ENCODE results near the gene DHRS4.
"Not testable (repeated sequence)": the region's sequence is repeated elsewhere in the genome, so short reads cannot be mapped to it uniquely, and the experiment has no call there.

The DHRS4 gene

GRCh38 chr14:23977208-23977607, 23.6 kb downstream of the DHRS4 start:
- not testable (repeated sequence) for H3K27ac ChIP-seq, H3K4me3 ChIP-seq

DNA sequence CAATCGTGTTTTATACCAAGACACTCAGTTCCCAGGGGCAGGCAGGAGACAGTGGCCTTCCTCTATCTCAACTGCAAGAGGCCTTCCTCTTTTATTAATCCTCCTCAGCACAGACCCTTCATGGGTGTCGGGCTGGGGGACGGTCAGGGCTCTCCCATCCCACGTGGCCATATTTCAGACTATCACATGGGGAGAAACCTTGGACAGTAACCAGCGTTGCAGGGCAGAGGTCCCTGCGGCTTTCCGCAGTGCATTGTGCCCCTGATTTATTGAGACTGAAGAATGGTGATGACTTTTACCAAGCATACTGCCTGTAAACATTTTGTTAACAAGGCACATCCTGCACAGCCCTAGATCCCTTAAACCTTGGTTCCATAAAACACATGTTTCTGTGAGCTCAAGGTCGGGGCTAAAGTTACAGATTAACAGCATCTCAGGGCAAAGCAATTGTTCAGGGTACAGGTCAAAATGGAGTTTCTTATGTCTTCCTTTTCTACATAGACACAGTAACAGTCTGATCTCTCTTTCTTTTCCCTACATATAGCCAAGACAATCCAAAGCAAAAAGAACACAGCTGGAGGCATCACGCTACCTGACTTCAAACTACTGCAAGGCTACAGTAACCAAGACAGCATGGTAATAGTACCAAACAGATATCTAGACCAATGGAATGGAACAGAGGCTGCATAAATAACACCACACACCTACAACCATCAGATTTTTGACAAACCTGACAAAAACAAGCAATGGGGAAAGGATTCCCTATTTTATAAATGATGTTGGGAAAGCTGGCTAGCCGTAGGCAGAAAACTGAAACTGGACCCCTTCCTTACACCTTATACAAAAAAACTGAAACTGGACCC, 28.6 kb downstream of the DHRS4 start:
- not testable (repeated sequence) for H3K27ac ChIP-seq, H3K4me3 ChIP-seq

DNA sequence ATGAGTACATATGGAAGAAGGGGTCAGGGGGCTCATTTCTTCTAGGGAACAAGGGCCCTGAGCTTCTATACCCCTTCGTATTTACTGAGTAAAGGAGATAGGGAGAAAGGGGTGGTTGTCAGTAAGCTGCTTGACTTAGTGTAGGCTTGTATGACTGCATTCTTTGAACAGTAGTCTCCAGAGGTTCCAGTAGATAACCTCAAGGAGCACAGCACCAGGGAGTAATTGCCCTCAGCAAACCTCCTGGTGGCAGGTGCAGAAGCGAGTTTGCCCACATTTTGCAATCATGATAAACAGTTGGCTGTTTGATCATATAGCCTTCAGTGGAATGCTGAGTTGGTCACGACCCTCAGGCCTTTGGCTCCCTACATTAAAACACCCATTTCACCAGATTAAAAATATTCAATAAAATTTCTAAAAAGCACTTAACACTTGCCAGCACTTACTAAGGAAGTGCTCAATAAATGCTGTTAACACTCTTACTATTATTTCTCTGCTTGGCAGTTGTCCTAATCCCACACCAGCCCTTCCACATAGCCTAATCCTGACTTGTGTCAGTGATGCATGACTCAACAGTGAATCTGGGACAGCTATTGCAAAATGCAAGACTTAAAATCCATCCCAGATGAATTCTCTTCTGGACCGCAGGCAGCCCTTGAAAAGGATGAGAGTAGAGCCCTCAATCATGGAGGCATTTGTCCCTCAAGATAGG, 31.5 kb downstream of the DHRS4 start:
- no peak overlapping the region for H3K4me3 ChIP-seq
- peak overlapping the region in 13 of 21 experiments; percentile 12 to 85 (median 62) for H3K27ac ChIP-seq

DNA sequence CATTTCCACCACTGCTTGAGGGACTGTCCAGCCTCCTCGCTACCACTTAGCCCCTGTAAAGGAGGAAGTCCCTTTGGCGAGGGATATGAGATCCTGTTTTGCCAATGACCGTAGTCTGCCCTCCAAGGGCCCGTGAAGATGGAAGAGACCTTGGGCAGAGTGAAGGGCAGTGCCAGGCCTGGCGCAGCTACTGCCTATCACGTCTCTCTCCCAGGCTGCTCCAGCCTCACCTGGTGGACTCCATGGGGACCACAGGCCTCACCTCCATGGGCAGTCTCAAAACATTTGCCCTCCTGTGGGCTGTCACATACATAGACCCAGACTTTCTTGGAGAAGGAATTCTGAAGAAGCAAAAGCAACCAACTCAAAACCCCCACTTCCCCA, 34.6 kb downstream of the DHRS4 start:
- H3K4me3 ChIP-seq: peak overlapping the region in 5 of 7 experiments; percentile 34 to 40 (median 37)
- peak overlapping the region in 16 of 21 experiments; percentile 43 to 91 (median 77) for H3K27ac ChIP-seq

DNA sequence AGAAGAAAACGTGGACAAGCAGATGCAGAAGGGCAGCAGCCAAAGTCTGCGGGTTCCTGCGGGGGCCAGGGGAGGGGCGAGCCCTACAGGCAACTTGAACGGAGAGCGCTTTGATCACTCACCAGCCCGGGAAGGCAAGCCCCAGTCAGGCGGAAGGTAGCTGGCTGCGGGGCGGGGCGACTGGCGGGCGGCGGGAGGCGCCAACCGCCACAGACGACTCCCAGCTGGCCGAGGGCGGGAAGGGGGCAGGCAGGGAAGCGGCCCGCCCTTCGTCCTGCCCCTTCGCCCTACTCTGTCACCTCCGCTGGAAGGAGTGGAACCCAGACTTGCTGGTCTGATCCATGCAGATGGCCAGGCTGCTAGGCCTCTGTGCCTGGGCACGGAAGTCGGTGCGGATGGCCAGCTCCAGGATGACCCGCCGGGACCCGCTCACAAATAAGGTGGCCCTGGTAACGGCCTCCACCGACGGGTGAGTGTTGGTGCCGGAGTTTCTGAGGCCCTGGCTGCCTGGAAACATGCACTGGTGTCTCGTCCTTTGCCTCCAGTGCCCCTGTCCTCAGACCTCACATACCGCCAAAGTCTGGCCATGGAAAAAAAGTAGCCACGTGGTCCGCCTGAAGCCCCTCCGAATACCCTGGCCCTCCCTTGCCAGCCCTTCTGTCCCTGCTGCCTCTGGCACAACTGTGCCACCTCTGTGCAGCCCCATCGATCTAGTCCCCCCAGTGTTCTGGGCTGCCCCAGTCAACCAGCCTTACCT, 35.2 kb downstream of the DHRS4 start, which contains the start of gene DHRS4L2:
DHRS4L2 (plus strand) TSS at position 323 of the 757 bp plus-strand sequence; CDS start at position 342, 19 bp downstream.
- H3K4me3 ChIP-seq: peak within 1 kb of the TSS; percentile 15 to 40 (median 36)

GRCh38 chr14:23989734-23990445, 36.3 kb downstream of the DHRS4 start:
- Histone ChIP-seq H3K4me3 (peak overlapping the region in 2 of 7 experiments; percentile 37 to 40), H3K27ac (peak overlapping the region in 9 of 21 experiments; percentile 12 to 91 (median 77))

More for the DNA sequence above, 35.2 kb downstream of the DHRS4 start, which contains the start of gene DHRS4L2:
- H3K27ac ChIP-seq: peak within 1 kb of the TSS in 20 of 21 experiments; percentile 26 to 91 (median 67)

DNA sequence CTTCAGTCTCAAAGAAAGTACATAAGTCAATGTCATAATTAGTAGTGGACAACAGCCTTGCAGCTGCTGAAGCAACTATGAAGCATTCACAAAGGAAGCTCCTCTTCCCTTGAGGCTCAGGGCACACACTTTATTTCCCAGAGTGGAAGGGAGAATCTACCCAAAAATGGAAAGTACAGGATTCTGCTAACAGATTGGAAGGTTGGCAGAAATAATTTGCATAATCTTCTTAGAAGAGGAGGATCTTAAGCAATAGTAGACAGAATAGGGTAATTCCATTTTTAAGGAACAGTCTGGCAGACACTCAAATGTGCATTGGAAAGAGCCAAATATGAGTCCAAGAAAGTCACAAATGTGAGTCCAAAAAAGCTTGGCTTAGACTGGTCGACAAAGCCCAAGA, 37.4 kb downstream of the DHRS4 start:
- not testable (repeated sequence) for H3K4me3 ChIP-seq, H3K27ac ChIP-seq

- not testable (repeated sequence) for H3K27ac ChIP-seq, H3K4me3 ChIP-seq
Observed at GRCh38 chr14:23993042-23993441, 39.5 kb downstream of the DHRS4 start.

GRCh38 chr14:23996009-23996408, 42.4 kb downstream of the DHRS4 start:
- not testable (repeated sequence) for H3K27ac ChIP-seq, H3K4me3 ChIP-seq

DNA sequence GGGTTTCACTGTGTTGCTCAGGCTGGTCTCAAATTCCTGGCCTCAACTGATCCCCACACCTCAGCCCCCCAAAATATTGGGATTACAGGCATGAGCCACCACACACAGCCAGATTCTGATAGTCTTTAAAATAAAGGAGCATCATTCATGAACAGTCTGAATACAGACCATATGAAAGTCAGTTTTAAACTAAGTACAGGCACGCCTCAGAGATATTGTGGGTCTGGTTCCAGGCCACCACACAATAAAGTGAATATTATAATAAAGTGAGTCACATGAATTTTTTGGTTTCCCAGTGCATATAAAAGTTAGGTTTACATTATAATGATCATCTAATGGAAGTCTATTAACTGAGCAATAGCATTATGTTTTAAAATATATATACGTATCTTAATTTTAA, 43.3 kb downstream of the DHRS4 start:
- not testable (repeated sequence) for H3K27ac ChIP-seq

DNA sequence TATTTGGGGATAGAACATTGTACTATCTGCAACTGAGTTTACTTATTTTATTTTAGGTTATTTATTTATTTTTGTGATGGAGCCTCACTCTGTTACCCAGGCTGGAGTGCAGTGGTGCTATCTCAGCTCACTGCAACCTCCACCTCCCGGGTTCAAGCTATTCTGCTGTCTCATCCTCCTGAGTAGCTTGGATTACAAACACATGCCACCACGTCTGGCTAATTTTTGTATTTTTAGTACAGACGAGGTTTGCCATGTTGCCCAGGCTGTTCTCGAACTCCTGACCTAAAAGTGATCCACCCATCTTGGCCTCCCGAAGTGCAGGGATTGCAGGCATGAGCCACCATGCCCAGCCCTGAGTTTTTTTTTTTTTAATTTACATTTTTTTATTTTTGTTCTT, 46.1 kb downstream of the DHRS4 start:
- H3K27ac ChIP-seq: not testable (repeated sequence)

More for the DNA sequence above, 43.3 kb downstream of the DHRS4 start:
- not testable (repeated sequence) for H3K4me3 ChIP-seq

GRCh38 chr14:24001078-24001477, 47.5 kb downstream of the DHRS4 start:
- H3K4me3 ChIP-seq, H3K27ac ChIP-seq: not testable (repeated sequence)

More for the DNA sequence above, 46.1 kb downstream of the DHRS4 start:
- H3K4me3 ChIP-seq: not testable (repeated sequence)

DNA sequence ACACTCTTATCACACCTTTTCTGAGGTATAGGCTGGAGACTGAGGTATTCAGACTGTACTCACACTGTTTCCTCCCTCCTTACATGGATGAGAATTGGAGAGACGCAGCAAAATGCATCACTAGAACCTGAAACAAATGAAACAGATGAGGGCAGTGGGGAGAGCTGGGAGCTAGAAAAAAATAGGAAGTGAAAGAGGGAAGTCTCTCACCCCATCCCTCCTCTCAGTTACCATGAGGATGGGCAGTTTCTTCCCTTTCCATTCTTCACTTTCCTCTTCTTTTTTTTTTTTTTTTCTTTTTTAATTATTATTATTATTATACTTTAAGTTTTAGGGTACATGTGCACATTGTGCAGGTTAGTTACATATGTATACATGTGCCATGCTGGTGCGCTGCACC, 48.1 kb downstream of the DHRS4 start:
- not testable (repeated sequence) for H3K4me3 ChIP-seq, H3K27ac ChIP-seq

DNA sequence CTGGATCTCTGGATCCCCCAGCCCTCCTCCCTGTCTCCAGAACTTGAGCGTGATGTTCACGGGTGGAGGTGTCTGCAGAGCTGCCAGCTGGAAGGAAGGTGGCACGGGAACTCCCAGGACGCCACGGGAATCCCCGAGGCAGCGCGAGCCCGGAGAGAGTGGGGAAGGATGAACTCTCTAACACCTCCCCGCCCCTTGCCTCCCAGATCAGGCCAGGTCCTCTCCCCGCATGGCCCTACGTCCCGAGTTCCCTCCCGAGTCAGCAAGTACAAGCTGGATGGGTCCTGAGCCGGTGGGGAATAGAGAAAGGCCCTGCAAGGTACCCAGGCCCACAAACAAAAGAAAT, 52.9 kb downstream of the DHRS4 start:
- Histone ChIP-seq H3K27ac (peak overlapping the region in 13 of 21 experiments; percentile 37 to 77 (median 67)), H3K4me3 (peak overlapping the region in 6 of 7 experiments; percentile 28 to 64 (median 42))

- H3K27ac ChIP-seq: peak overlapping the region in 13 of 21 experiments; percentile 37 to 77 (median 67)
- H3K4me3 ChIP-seq: peak overlapping the region in 6 of 7 experiments; percentile 28 to 64 (median 42)
Observed at GRCh38 chr14:24006817-24007652, 53.5 kb downstream of the DHRS4 start.

- no peak overlapping the region for H3K4me3 ChIP-seq
- no peak overlapping the region for H3K27ac ChIP-seq
Observed at GRCh38 chr14:24011051-24011450, 57.5 kb downstream of the DHRS4 start.

DNA sequence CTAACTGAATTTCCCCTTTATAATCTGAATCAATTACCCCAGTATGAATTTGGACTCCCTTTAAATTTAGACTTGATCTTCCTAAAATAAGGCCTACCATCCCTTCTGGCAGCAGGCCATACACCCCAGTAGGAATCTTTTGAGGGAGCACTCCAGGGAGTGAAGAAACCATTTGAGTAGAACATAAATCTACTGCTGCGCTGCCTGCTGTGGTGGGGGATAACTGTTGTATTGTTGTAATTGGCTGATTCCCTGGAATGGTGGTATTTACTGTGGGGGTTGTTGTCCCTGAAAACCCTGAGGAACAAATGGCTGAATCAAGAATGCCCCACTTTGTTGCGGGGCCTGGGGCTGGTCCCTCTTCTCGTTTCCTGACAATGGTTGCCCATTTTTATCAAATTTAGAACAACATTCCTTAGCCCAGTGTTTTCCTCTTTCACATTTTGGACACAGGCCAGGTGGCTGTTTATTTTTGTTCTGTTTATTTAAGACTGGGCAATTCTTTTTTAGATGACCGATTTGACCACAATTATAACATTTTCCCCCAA, 59.2 kb downstream of the DHRS4 start:
- H3K27ac ChIP-seq, H3K4me3 ChIP-seq: not testable (repeated sequence)

Measured in skin epidermis (tissue), 12 donors.